Smooth muscle cell (in vitro differentiated cells): ENCODE measurements around the gene SRP68. TPM values are rescaled to one million over a fixed set of nuclear protein-coding genes. Genes with fewer than 3 reads are reported as not detected.

Experiments
- DNase-seq: peaks from one replicate; lab custom pipeline; 2025; ENCODE audit not compliant: unreplicated experiment; lab: John Stamatoyannopoulos, UW
- H2AFZ ChIP-seq: fragments of 200-600 bp; sonication (generic); 2 replicates; pipeline ENCODE4 v1.6.0; 2016; ENCODE audit warnings: antibody characterized with exemption, low read depth, mild to moderate bottlenecking
- H3F3A ChIP-seq: fragments of 200-600 bp; sonication (generic); 2 replicates; pipeline ENCODE4 v1.6.0; 2017; ENCODE audit warnings: antibody characterized with exemption, low read depth
- H3K27ac ChIP-seq: fragments of 200-600 bp; sonication (generic); 2 replicates; pipeline ENCODE4 v1.5.1; 2016; ENCODE audit warnings: low read depth, mild to moderate bottlenecking
- H3K27me3 ChIP-seq: fragments of 200-600 bp; sonication (generic); 2 replicates; pipeline ENCODE4 v1.6.1; 2016; ENCODE audit warnings: low read depth, mild to moderate bottlenecking
- H3K36me3 ChIP-seq: fragments of 200-600 bp; sonication (generic); 2 replicates; pipeline ENCODE4 v1.5.1; 2016; ENCODE audit warnings: low read depth
- H3K4me1 ChIP-seq: fragments of 200-600 bp; sonication (generic); 2 replicates; pipeline ENCODE4 v1.5.1; 2016; ENCODE audit warnings: low read depth
- H3K4me2 ChIP-seq: fragments of 200-600 bp; sonication (generic); 2 replicates; pipeline ENCODE4 v1.6.0; 2016; ENCODE audit warnings: mild to moderate bottlenecking
- H3K4me3 ChIP-seq: fragments of 200-600 bp; sonication (generic); 2 replicates; pipeline ENCODE4 v1.5.1; 2016; ENCODE audit warnings: mild to moderate bottlenecking
- H3K79me2 ChIP-seq: fragments of 200-600 bp; sonication (generic); 2 replicates; pipeline ENCODE4 v1.6.0; 2016; ENCODE audit warnings: low read depth, mild to moderate bottlenecking
- H3K9ac ChIP-seq: fragments of 200-600 bp; sonication (generic); 2 replicates; pipeline ENCODE4 v1.6.0; 2016; ENCODE audit warnings: low read depth
- H3K9me3 ChIP-seq: fragments of 200-600 bp; sonication (generic); replicated peaks from 2 replicates; pipeline ENCODE4 v1.5.1; 2016; ENCODE audit warnings: low read depth
- H4K20me1 ChIP-seq: fragments of 200-600 bp; sonication (generic); 2 replicates; pipeline ENCODE4 v1.6.0; 2016; ENCODE audit warnings: low read depth
- CTCF ChIP-seq: fragments of 200-600 bp; sonication (generic); IDR thresholded peaks from 2 replicates; pipeline ENCODE4 v1.5.1; 2017; ENCODE audit warnings: borderline replicate concordance, mild to moderate bottlenecking, antibody characterized with exemption; ENCODE audit not compliant: insufficient read depth, poor library complexity, severe bottlenecking
- WGBS: methylation state at CpG from one replicate; pipeline ENCODE4 v1.1.7; 2016; ENCODE audit warnings: low lambda C conversion rate; 5-methylcytosine and 5-hydroxymethylcytosine counted together
- polyA plus RNA-seq: library from polyadenylated mRNA; unstranded; fragments of >200 nt; fragmentation: Nextera tagmentation; extraction: Ambion mirVana; gene quantifications from 2 replicates; pipeline ENCODE4 v1.2.1, GENCODE V29; 2016
- total RNA-seq: library from RNA; depleted of rRNA; stranded (reverse); fragments of >200 nt; gene quantifications from 2 replicates; pipeline ENCODE4 v1.2.3, GENCODE V29; 2014

Gene SRP68
- total and polyA plus RNA-seq, 2 experiments from 2014 or later = 67.5 to 96.3 TPM

GRCh38 chr17:75998327-75998795 lies 74.0 kb downstream of the SRP68 start:
- no peaks in the 10 kb centered on the region for H3K9me3 ChIP-seq
- H3K4me1 ChIP-seq = no peaks in the 10 kb centered on the region
- no peak overlapping the region for H3K4me2 ChIP-seq
- H3K27me3 ChIP-seq = no peaks in the 10 kb centered on the region
- TF ChIP-seq CTCF = no peak
- no peak for DNase-seq
- H3K9ac ChIP-seq = no peak overlapping the region
- H4K20me1 ChIP-seq = no peaks in the 10 kb centered on the region
- H3K27ac ChIP-seq = peak overlapping the region; percentile 97
- WGBS = 80% methylated on average over 9 of the region's 9 CpGs
- H3K36me3 ChIP-seq = no peaks in the 10 kb centered on the region
- no peak overlapping the region for H3K4me3 ChIP-seq
- H3K79me2 ChIP-seq = no peaks in the 10 kb centered on the region
- H2AFZ ChIP-seq = no peak overlapping the region
- H3F3A ChIP-seq = no peaks in the 10 kb centered on the region

GRCh38 chr17:75996665-75997590 lies 75.4 kb downstream of the SRP68 start:
- no peaks in the 10 kb centered on the region for H3K36me3 ChIP-seq
- H3K27me3 ChIP-seq = no peaks in the 10 kb centered on the region
- H2AFZ ChIP-seq = no peak overlapping the region
- H3K4me2 ChIP-seq = peak overlapping the region; percentile 42
- 33% methylated on average over 18 of the region's 18 CpGs for WGBS
- H3K4me3 ChIP-seq = no peak overlapping the region
- H3K27ac ChIP-seq = peak overlapping the region; percentile 97
- H3K79me2 ChIP-seq = no peaks in the 10 kb centered on the region
- no peaks in the 10 kb centered on the region for H3K9me3 ChIP-seq
- DNase-seq = peak; percentile 31
- H3K9ac ChIP-seq = peak overlapping the region; percentile 85
- H3K4me1 ChIP-seq = no peaks in the 10 kb centered on the region
- no peaks in the 10 kb centered on the region for H3F3A ChIP-seq
- no peak for TF ChIP-seq CTCF
- no peaks in the 10 kb centered on the region for H4K20me1 ChIP-seq

GRCh38 chr17:75995385-75995925 lies 76.9 kb downstream of the SRP68 start:
- H3K4me3 ChIP-seq = no peak overlapping the region
- no peak for TF ChIP-seq CTCF
- H3K27ac ChIP-seq = peak overlapping the region; percentile 97
- H3K4me1 ChIP-seq = no peaks in the 10 kb centered on the region
- no peak for DNase-seq
- WGBS = 96% methylated on average over 7 of the region's 7 CpGs
- H3F3A ChIP-seq = no peaks in the 10 kb centered on the region
- H3K36me3 ChIP-seq = no peaks in the 10 kb centered on the region
- H3K27me3 ChIP-seq = no peaks in the 10 kb centered on the region
- no peaks in the 10 kb centered on the region for H3K79me2 ChIP-seq
- H4K20me1 ChIP-seq = no peaks in the 10 kb centered on the region
- no peak overlapping the region for H2AFZ ChIP-seq
- H3K9ac ChIP-seq = no peak overlapping the region
- H3K4me2 ChIP-seq = no peak overlapping the region
- no peaks in the 10 kb centered on the region for H3K9me3 ChIP-seq
